Mesothelial cell of epicardium (in vitro differentiated cells): ENCODE data around the gene ROR2. TPM values are rescaled to one million over a fixed set of nuclear protein-coding genes. Genes with fewer than 3 reads are reported as not detected.

Experiments used
- DNase-seq, 2 experiments: peaks; one replicate each; pipeline ENCODE4 v3.0.0; 2021; ENCODE audit warnings: low spot score in 2 of 2; ENCODE audit not compliant: unreplicated experiment in 2 of 2
- H3K27ac Mint-ChIP-seq: 2 replicates; pipeline ENCODE4 v1.8.0; 2021; ENCODE audit warnings: mixed read lengths
- H3K27me3 Mint-ChIP-seq: 2 replicates; pipeline ENCODE4 v1.8.0; 2021; ENCODE audit warnings: low read depth, mixed read lengths
- H3K36me3 Mint-ChIP-seq: 2 replicates; pipeline ENCODE4 v1.8.0; 2021; ENCODE audit warnings: mixed read lengths
- H3K4me1 Mint-ChIP-seq: 2 replicates; pipeline ENCODE4 v1.8.0; 2021; ENCODE audit warnings: mixed read lengths
- H3K4me3 Mint-ChIP-seq: 2 replicates; pipeline ENCODE4 v1.8.0; 2021; ENCODE audit warnings: mild to moderate bottlenecking, moderate library complexity, mixed read lengths
- H3K9me3 Mint-ChIP-seq: 2 replicates; pipeline ENCODE4 v1.8.0; 2021; ENCODE audit warnings: mixed read lengths
- CTCF ChIP-seq: fragments of 200-600 bp; sonication (generic); IDR thresholded peaks from one replicate; pipeline ENCODE4 v1.5.0; 2021; ENCODE audit warnings: antibody characterized with exemption; ENCODE audit not compliant: unreplicated experiment
- total RNA-seq: library from RNA; stranded (reverse); gene quantifications from 3 replicates; pipeline ENCODE4 v1.2.1, GENCODE V29; 2021

ROR2 gene
- total RNA-seq, 1 donor from 2014 or later = 41.0 TPM

- Mint-ChIP-seq H3K27me3 (no peaks in the 10 kb centered on the region), H3K27ac (no peak overlapping the region), H3K4me3 (no peak overlapping the region), H3K4me1 (no peaks in the 10 kb centered on the region), H3K9me3 (no peaks in the 10 kb centered on the region), H3K36me3 (peaks cover 16% of the 10 kb centered on the region)
- DNase-seq = no peak
- no peak for TF ChIP-seq CTCF
These were observed 213.7 kb downstream of the ROR2 start for GRCh38 chr9:91736311-91736710.

- Mint-ChIP-seq H3K27me3 (no peaks in the 10 kb centered on the region), H3K9me3 (no peaks in the 10 kb centered on the region), H3K4me1 (no peaks in the 10 kb centered on the region), H3K36me3 (peaks cover 16% of the 10 kb centered on the region), H3K27ac (no peak overlapping the region), H3K4me3 (no peak overlapping the region)
- TF ChIP-seq CTCF = no peak
- no peak for DNase-seq
These were observed 215.0 kb downstream of the ROR2 start for GRCh38 chr9:91735049-91735448.

GRCh38 chr9:91734371-91734981 is 215.6 kb downstream of the ROR2 start:
- H3K4me3 Mint-ChIP-seq = no peak overlapping the region
- H3K36me3 Mint-ChIP-seq = peaks cover 22% of the 10 kb centered on the region
- no peaks in the 10 kb centered on the region for H3K9me3 Mint-ChIP-seq
- peak; percentile 98 for TF ChIP-seq CTCF
- no peaks in the 10 kb centered on the region for H3K27me3 Mint-ChIP-seq
- no peaks in the 10 kb centered on the region for H3K4me1 Mint-ChIP-seq
- DNase-seq = peak in 1 of 2 experiments; percentile 82
- no peak overlapping the region for H3K27ac Mint-ChIP-seq

DNA sequence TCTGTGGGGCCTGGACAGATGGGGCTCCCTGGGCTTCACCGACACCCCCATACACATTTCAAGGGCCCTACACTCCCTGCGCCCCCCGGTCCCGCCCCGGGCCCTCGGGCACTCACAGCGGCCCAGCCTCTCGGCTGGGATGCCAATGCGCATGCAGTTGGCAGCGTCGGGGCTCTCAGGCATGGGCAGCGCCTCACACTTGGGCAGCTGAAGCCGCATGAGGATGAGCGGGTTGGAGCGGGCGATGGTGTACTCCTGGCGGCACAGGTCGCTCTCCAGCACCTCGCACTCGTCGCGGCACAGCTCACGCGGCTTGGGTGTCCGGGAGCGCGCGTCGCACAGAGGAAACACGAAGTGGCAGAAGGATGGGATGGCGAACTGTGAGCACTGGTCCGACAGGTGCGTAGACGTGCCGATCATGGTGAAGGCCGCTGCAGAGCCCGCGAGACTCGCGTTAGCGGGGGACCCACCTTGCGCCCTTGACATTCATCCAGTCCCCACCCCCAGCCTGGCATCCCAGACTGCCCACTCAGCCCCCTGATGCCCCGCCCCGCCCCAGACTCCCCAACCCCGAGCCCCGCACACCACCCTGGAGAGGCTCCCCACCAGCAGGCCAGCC is 216.9 kb downstream of the ROR2 start:
- no peak for TF ChIP-seq CTCF
- Mint-ChIP-seq H3K9me3 (no peaks in the 10 kb centered on the region), H3K27ac (no peak overlapping the region), H3K4me1 (no peaks in the 10 kb centered on the region), H3K36me3 (peaks cover 26% of the 10 kb centered on the region), H3K4me3 (no peak overlapping the region), H3K27me3 (no peaks in the 10 kb centered on the region)
- no peak for DNase-seq

GRCh38 chr9:91732187-91733005 is 217.6 kb downstream of the ROR2 start:
- Mint-ChIP-seq H3K4me3 (no peak overlapping the region), H3K27ac (no peak overlapping the region), H3K4me1 (no peaks in the 10 kb centered on the region), H3K27me3 (no peaks in the 10 kb centered on the region), H3K36me3 (peaks cover 26% of the 10 kb centered on the region), H3K9me3 (no peaks in the 10 kb centered on the region)
- TF ChIP-seq CTCF = no peak
- no peak for DNase-seq
